Suprapubic skin (tissue), 3 donors: ENCODE measurements around the gene CTSZ.

ENCODE experiments used
- CTCF ChIP-seq, 2 donors: fragments of 200-600 bp in 1 of 2; fragments of 450-650 bp in 1 of 2; sonication (generic) in 1 of 2; IDR thresholded peaks; one replicate each; pipeline ENCODE4 v1.5.1; 2016 to 2019; ENCODE audit warnings: antibody characterized with exemption in 2 of 2, mild to moderate bottlenecking in 1 of 2, moderate library complexity in 1 of 2
- EP300 ChIP-seq: sonication (generic); formaldehyde crosslinking; IDR thresholded peaks from one replicate; pipeline ENCODE4 v1.6.1; 2017; ENCODE audit warnings: antibody characterized with exemption

- TF ChIP-seq EP300 (no peak), CTCF (IDR thresholded peaks at IDR 0.05) (no peak)
Measured at GRCh38 chr20:59028812-59029211, 21.8 kb upstream of the CTSZ start.
